HT1080 (cell line): Measurements from ENCODE around the gene OR56B1. TPM values are rescaled to one million over a fixed set of nuclear protein-coding genes. Genes with fewer than 3 reads are reported as not detected.
"Not testable (repeated sequence)": the region's sequence is repeated elsewhere in the genome, so short reads cannot be mapped to it uniquely, and the experiment has no call there.

Experiments
- DNase-seq: peaks from one replicate; pipeline ENCODE4 v3.0.0-alpha.2; 2015; ENCODE audit warnings: low read depth
- polyA plus RNA-seq, 2 experiments: library from polyadenylated mRNA; depleted of rRNA; stranded (reverse); fragments of >200 nt; gene quantifications; 2 replicates each; pipeline ENCODE4 v1.2.3, GENCODE V29; 2015
- total RNA-seq: library from RNA; depleted of rRNA; stranded (reverse); fragments of >200 nt; shearing (Covaris generic); gene quantifications from 2 replicates; pipeline ENCODE4 v1.2.3, GENCODE V29; 2014; rRNA removed

Gene OR56B1
- total RNA-seq: not detected in 2 replicates
- not detected in 2 replicates for polyA plus RNA-seq (2015; cell fraction: cytosol; rRNA removed)
- not detected in 2 replicates for polyA plus RNA-seq (2015; cell fraction: nucleus; rRNA removed)

GRCh38 chr11:5736396-5736795, at the start of gene OR56B1:
TSS of gene OR56B1 (plus strand) at chr11:5736448. CDS start at chr11:5736517, 69 bp downstream.
- peak; percentile 56 for DNase-seq

GRCh38 chr11:5688482-5688881, 47.8 kb upstream of the OR56B1 start:
- no peak for DNase-seq

GRCh38 chr11:5689551-5689983, 46.7 kb upstream of the OR56B1 start, which contains the start of gene TRIM22:
TSS of gene TRIM22 (plus strand) at chr11:5689790. CDS start at chr11:5696233, 6,443 bp downstream.
- DNase-seq: peak; percentile 66

DNA sequence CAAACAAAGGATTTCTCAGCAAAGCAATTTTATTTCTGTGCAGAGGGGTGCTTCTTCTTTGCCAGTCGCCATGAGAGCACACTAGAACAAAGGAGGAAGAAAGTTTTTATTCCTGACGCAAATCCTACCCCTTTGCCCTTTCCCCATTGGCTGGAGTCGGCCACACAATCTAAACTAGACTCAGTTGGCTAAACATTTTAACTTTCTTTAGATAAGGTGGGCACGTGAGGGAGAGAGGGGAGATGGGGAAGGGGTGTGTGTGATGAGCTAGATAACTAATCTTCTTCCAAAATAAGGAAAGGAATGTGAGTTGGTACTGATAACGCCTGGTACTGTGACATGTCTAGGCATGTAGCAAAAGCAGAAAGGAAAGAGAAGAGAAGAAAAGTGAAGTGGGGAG, 46.0 kb upstream of the OR56B1 start:
- peak; percentile 32 for DNase-seq

DNA sequence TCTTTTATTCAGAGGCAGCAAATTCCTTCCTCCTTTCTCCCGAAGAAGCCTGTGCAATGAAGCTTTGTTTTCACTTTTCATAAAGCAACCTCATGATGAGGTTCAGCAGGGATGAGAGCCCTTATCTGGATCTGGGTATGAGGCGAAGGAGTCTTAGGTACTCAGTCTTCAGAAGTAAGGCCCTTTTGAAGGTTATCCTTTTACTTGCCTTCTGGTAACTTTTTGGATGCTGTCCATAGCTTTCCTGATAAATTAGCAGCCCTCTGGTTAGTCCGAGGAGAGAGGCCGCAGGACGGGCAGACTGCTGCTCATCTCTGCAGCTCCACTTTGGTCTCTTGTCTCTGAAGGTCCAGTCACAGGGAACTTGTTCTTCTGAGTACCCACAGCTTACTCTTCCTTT, 45.5 kb upstream of the OR56B1 start:
- no peak for DNase-seq

DNA sequence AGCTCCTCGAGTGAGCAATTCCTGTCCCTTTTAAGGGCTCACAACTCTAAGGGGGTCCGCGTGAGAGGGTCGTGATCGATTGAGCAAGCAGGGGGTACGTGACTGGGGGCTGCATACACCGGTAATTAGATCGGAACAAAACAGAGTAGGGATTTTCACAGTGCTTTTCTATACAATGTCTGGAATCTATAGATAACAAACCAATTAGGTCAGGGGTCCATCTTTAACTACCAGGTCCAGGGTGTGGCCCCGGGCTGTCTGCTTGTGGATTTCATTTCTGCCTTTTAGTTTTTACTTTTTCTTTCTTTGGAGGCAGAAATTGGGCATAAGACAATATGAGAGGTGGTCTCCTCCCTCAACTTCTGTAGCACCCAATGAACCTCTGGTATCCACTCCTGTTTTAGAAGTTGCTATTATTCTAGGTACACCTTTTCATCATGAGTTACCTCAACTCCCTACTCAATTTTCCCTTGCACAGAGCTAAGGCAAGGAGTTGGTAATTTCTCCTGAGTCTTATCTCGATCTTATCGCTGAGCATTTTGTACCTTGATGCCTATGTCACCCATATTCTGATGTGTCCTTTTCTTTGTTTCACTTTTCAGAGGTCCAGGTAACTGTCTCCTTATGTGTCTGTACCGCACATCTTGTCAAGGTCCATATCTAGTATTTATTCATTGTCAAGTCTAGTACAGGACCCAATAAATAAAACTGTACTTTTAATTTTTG, 44.8 kb upstream of the OR56B1 start:
- not testable (repeated sequence) for DNase-seq

- no peak for DNase-seq
Measured at GRCh38 chr11:5691964-5692361, 44.3 kb upstream of the OR56B1 start.

DNA sequence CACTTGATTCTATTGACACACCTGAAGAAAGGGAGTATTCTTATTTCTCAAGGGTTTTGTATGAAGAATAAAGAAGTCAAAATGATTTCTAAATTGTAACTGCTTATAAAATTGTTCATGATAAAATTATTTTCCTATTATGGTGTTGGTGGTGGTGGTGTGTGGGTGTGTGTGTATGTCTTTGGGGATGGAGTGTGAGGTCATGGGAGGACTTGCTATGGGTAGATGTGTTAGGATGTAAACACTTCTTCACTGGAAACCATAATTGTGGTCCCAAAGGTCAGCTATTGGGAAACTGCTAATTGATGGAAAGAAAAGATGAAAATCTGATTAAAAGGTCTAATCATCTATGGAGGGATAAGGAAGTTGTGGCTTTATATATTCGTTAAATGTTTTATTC, 41.6 kb upstream of the OR56B1 start:
- DNase-seq: no peak

GRCh38 chr11:5695580-5695979, 40.7 kb upstream of the OR56B1 start:
- DNase-seq: no peak

DNA sequence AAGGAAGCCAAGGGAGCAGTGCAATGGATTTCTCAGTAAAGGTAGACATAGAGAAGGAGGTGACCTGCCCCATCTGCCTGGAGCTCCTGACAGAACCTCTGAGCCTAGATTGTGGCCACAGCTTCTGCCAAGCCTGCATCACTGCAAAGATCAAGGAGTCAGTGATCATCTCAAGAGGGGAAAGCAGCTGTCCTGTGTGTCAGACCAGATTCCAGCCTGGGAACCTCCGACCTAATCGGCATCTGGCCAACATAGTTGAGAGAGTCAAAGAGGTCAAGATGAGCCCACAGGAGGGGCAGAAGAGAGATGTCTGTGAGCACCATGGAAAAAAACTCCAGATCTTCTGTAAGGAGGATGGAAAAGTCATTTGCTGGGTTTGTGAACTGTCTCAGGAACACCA, 40.0 kb upstream of the OR56B1 start:
- DNase-seq: no peak

DNA sequence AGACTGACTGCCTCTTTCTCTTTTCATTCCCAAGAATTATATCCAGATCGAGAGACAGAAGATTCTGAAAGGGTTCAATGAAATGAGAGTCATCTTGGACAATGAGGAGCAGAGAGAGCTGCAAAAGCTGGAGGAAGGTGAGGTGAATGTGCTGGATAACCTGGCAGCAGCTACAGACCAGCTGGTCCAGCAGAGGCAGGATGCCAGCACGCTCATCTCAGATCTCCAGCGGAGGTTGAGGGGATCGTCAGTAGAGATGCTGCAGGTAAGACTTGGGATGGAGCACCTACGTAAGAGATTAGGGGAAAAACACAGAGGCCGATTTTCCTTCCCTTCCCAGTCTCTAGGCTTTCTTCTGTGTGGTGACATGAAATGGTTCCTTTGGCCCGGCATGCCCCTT, 38.0 kb upstream of the OR56B1 start:
- DNase-seq: no peak

DNA sequence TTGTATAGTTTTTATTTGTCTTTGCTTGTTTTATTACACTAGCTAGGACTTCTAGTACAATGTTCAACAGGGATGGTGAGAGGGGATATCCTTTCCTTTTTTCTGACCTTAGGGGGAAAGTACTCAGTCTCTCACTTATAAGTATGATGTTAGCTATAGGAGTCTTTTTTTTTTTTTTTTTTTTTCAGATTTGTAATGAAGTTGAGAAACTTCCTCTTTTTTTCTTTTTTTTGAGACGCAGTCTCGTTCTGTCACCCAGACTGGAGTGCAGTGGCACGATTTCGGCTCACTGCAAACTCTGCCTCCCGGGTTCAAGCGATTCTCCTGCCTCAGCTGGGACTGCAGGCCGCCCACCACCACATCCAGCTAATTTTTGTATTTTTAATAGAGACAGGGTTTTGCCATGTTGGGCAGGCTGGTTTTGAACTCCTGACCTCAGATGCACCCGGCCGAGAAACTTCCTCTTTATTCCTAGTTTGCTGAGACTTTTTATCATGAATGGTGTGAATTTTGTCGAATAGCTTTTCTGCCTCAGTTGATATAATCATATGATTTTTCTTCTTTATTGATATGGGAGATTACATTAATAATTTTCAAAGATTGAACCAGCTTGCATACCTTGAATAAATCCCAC, 35.7 kb upstream of the OR56B1 start:
- DNase-seq: no peak

GRCh38 chr11:5701055-5701577, 35.1 kb upstream of the OR56B1 start:
- no peak for DNase-seq

DNA sequence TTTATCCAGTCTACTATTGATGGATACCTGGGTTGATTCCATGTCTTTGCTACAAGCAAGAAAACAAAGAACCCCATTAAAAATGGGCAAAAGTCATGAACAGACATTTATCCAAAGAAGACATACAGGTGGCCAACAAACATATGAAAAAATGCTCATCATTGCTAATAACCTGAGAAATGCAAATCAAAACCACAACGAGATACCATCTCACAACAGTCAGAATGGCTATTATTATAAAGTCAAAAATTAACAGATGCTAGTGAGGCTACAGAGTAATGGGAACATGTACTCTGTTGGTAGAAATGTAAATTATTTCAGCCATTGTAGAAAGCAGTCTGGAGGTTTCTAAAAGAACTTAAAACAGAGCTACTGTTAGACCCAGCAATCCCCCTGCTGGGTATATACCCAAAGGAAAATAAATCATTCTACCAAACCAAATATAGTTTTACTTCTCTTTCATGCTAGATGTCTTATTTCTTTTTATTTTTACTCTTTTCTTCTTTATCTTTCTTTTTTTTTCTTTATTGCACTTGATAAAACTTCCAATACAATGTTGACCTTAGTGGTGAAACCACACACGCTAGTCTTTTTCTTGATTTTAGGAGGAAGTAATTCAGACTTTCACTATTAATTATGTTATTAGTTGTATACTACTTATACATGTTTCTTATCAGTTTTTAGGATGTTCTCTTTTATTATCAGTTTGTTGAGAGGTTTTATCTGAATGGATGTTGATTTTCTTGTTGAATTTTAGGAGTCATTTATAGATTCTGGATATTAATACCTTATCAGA, 32.3 kb upstream of the OR56B1 start:
- DNase-seq: no peak

DNA sequence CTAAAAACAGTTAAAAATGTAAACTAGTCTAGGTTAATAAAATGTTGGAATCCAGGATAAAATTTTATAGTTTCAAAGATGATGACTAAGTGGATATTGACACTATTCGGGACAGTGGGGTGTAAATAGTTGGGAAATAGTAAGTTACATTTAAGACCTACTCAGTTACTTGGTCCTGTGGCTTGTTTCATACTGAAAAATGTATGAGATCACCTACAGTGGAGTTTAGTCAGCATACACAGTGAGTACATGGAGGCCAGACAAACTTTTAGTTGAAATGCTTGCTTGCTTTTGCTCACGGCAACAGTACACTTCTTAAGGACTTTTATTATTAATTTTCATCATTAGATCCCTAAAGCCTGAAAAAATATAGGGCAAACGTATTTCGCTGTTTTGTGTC, 30.6 kb upstream of the OR56B1 start:
- DNase-seq: no peak

DNA sequence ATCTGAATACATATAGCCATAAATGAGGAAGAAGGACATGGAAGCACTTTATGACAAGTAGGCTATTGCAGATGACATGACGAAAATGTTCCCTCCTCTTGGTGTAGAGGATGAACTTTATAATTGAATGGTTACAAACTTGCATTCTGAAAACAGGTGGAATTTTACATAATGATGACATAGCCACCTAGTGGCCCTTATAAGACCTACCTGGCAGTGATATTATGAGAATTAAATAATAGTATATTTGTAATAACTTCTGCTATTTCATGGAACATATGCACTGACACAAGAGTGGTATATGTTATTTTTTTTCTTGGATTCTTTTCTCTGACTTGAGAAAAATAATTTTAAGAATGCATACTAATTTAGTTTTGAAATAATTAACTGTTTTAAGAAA, 23.7 kb upstream of the OR56B1 start:
- no peak for DNase-seq

- no peak for DNase-seq
Measured at GRCh38 chr11:5713695-5714094, 22.6 kb upstream of the OR56B1 start.

DNA sequence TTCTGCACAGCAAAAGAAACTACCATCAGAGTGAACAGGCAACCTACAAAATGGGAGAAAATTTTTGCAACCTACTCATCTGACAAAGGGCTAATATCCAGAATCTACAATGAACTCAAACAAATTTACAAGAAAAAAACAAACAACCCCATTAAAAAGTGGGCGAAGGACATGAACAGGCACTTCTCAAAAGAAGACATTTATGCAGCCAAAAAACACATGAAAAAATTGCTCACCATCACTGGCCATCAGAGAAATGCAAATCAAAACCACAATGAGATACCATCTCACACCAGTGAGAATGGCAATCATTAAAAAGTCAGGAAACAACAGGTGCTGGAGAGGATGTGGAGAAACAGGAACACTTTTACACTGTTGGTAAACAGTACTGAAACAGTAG, 19.7 kb upstream of the OR56B1 start:
- DNase-seq: not testable (repeated sequence)

DNA sequence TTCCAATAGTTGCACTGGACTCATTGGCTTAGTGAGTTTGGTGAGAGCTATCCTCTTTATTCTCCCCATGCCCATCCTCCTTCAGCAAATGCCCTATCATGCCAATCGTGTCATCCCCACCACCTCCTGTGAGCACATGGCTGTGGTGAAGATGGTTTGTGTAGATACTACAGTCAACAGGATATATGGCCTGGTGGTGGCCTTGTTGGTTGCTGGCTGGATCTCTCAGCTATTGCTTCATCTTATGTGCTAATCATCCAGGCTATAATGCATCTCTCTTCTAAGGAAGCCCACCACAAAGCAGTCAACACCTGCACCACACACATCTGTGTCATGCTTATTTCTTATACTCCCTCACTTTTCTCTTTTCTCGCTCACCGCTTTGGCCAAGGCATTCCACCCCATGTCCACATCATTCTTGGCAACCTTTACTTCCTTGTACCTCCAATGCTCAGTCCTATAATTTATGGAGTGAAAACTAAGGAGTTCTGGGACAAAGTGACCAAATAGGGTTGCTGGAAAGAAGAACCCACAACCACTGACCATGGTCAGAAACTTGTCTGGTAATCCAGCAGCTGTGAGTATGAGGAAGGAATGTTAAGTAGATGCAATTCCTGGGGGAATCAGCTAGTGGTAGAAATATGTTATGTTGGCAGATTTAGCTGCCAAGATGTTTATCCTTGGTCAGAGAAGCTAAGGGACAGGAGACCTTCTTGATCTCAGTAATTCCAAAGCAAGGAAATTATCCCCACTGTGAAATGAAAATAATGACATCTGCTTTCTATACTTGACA, 16.3 kb upstream of the OR56B1 start:
- DNase-seq: no peak

- no peak for DNase-seq
Measured at GRCh38 chr11:5722622-5723021, 13.6 kb upstream of the OR56B1 start.

DNA sequence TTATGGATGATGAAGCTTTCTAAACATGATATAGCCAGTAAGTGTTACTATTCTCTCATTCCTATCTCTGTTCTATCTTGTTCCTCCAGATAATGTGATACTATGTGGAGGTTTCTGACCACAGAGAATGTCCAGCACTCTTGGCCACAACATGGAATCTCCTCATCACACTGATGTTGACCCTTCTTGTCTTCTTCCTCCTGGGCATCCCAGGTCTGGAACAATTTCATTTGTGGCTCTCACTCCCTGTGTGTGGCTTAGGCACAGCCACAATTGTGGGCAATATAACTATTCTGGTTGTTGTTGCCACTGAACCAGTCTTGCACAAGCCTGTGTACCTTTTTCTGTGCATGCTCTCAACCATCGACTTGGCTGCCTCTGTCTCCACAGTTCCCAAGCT, 9.9 kb upstream of the OR56B1 start:
- no peak for DNase-seq
